GM10847 (cell line): ENCODE measurements around the gene GNS.

Experiments
- POLR2A ChIP-seq: IDR thresholded peaks from 2 replicates; pipeline ENCODE4 v1.6.1; 2011; ENCODE audit not compliant: insufficient read length; ENCODE audit errors: extremely low read depth

GNS gene

GRCh38 chr12:64781280-64782190 is 22.3 kb upstream of the GNS start:
- TF ChIP-seq POLR2A = no peak

- no peak for TF ChIP-seq POLR2A
Measured at GRCh38 chr12:64780531-64781279, 21.5 kb upstream of the GNS start.

DNA sequence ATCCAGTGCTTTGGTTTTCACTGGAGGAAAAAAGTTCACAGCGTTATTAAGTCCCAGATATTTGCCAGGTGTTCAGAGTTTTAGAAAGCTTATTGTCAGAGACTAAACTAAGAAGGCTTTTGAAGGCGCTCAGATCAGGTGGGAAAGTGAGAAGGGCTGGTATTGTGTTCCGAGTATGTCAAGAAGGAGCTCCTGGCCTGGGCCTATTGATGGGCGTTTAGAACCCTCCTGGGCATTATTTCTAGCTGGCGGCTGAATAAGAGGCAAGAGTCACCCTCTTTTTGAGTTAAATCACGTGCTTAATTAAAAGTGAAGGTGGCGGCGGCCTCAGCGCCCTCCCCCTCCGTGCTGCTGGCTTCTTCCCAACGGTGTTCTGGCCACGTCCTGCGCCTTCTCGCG is 20.9 kb upstream of the GNS start:
- TF ChIP-seq POLR2A = no peak

GRCh38 chr12:64779354-64779974 is 20.3 kb upstream of the GNS start:
- no peak for TF ChIP-seq POLR2A

DNA sequence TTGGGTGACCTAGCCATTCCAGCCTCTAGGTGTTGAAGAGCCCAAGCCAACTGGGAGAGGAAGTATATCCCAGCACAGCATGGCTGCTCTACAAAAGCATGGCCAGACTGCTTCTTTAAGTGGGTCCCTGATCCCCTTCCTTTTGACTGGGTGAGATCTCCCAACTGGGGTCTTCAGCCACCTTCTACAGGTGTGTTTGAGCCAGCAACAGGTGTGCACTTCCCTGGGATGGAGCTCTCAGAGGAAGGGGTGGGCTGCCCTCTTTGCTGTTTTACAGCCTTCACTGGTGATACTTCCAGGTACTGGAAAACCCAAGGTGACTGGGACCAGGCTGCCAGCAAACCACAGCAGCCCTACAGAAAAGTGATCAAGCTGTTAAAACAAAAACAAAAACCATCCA is 14.2 kb upstream of the GNS start:
- TF ChIP-seq POLR2A = no peak

- TF ChIP-seq POLR2A = no peak
Measured at GRCh38 chr12:64767495-64767894, 8.3 kb upstream of the GNS start.

DNA sequence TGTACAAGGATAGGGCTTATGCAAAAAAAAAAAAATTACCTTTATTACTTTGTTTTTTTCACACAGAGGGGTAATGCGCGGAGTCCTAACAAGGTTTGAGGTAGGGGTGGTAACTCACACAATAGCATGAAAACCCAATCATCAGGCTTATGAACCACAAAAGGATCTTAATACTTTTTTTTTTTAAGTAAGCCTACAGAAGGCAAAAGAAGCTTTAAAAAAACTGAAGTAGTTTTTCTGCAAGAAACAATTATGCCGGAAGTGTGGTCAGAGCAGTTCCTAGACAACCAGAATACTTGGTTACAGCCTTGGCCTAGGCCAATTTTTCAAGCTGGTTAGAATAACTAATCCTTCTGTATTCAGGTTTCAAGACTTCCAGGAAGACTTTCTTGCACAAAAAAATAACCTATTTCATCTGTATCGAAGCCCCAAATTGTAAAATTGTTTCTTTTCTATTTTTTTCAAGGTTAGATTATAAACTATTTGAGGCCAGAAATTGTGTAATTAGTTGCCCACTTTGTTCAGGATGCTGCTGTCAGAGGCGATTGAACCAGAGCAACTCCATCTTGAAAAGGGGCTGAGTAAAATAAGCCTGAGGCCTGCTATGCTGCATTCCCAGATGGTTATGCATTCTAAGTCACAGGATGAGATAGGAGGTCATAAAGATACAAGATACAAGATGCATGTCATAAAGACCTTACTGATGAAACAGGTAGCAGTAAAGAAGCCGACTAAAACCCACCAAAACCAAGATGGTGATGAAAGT is 1.8 kb upstream of the GNS start:
- no peak for TF ChIP-seq POLR2A

DNA sequence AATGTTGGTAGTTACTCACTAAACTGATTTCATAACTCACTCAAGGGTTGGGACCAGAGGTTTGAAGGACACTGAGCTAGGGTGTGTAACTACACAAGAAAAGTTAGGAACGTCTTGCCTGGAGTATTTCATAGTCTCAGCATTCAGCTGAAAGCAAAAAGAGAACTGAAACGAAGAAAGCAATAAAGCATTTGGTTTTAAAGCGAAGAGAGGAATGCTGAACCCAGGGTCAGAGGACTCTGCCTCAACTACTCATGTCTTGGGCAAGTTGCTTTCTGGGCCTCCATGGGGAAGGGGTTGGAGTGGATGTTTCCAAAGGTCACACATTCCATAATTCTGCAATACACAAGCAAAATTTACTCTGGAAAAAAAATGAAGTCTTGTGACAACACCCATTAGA is 1.4 kb downstream of the GNS start:
- TF ChIP-seq POLR2A = no peak

DNA sequence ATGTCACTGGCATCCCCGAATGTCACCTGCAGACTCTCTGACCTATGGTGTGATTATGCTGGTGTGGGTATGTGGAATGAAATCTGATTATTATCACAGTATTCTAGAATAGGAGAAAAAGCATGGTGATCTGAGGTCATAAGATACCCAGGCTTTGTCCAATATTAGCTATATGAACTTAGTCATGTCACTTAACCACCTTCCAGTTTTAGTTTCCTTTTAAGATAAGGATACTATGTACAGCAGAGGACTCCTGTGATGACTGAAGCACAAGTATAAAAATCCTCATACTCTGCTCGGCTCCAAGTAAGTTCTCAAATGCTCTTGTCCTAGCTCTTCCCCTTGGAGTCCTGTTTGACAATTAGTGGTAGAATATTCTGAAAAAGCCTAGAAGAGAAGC is 2.8 kb downstream of the GNS start:
- no peak for TF ChIP-seq POLR2A

- no peak for TF ChIP-seq POLR2A
Measured at GRCh38 chr12:64753427-64753826, 5.8 kb downstream of the GNS start.

GRCh38 chr12:64752833-64753238 is 6.4 kb downstream of the GNS start:
- no peak for TF ChIP-seq POLR2A

DNA sequence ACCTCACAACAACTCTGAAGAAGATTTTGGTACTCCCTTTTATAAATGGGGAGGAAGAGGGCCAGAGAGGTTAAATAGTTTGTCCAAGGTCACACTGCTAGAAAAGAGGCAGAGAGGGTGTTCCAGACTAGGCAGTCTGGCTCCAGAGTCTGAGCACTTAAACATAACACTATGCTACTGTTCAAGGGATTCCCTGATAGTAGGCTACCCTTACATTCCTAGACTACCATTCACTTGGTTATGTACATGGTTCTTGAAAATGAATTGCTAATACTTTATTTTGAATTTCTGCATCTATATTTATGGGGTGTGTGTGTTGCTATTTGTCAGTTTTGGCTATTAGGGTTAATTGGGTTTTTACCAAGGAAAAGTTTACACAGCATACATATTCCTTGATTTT is 7.2 kb downstream of the GNS start:
- TF ChIP-seq POLR2A = no peak

DNA sequence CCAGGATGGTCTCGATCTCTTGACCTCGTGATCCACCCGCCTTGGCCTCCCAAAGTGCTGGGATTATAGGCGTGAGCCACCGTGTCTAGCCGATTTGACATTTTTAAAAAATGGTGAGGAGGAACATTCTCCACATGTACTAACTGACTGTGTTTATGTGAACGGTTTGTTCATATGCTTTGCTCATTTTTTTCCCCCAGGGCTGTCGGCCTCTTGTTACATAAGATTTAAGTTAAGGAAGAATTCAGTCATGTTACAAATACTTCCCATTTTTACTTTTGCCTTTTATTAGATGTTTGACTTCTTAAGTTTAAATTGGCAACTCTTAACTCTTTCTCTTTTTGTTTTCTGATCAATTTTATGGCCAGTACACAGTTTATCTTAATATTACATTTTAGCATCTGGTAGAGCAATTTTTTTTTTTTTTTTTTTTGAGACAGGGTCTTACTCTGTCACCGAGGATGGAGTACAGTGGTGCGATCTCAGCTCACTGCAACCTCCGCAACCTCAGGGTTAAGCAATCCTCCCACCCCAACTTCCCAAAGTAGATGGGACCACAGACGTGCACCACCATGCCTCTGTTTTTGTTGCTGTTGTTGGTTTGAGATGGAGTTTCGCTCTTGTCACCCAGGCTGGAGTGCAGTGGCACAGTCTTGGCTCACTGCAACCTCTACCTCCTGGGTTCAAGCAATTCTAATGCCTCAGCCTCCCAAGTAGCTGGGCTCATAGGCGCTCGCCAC is 9.6 kb downstream of the GNS start:
- no peak for TF ChIP-seq POLR2A

DNA sequence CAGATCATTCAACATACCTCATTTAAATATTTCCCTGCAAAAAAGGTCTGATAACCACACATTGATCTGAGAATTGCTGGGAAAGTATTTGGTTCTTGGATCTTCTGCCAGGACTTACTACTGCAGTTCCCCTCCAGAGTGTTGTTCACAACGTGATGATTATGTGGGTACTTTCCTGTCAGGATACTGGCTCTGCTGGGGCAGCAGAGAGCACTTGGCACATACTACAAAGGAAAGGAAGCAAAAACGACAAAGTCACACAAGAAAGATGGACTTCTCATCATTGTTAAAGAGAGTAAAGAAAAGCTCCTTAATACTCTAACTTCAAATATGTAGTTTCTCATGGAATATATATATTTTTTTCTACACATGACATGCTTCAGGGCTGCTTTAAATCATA is 11.5 kb downstream of the GNS start:
- no peak for TF ChIP-seq POLR2A
